Activated CD4-positive, CD25-positive, alpha-beta regulatory T cell treated with anti-CD3 and anti-CD28 coated beads, Interleukin-2, amount 50 U/mL, for 16 hours (primary cell): ENCODE measurements around the gene CACNA1C.

Experiments used
- DNase-seq: peaks from one replicate; pipeline ENCODE4 v3.0.0-alpha.2; 2020; ENCODE audit warnings: low read depth, low spot score

CACNA1C gene

GRCh38 chr12:2169489-2169888, 116.7 kb downstream of the CACNA1C start:
- DNase-seq: no peak

- DNase-seq: no peak
Measured at GRCh38 chr12:2169940-2170339, 117.2 kb downstream of the CACNA1C start.

GRCh38 chr12:2170376-2170775, 117.6 kb downstream of the CACNA1C start:
- no peak for DNase-seq

GRCh38 chr12:2171672-2172426, 119.1 kb downstream of the CACNA1C start:
- no peak for DNase-seq

- DNase-seq: no peak
Measured at GRCh38 chr12:2172491-2173214, 119.9 kb downstream of the CACNA1C start.

GRCh38 chr12:2173971-2174370, 121.2 kb downstream of the CACNA1C start:
- no peak for DNase-seq

- no peak for DNase-seq
Measured at GRCh38 chr12:2177003-2177402, 124.2 kb downstream of the CACNA1C start.

- no peak for DNase-seq
Measured at GRCh38 chr12:2177751-2178150, 125.0 kb downstream of the CACNA1C start.

GRCh38 chr12:2179058-2179457, 126.3 kb downstream of the CACNA1C start:
- no peak for DNase-seq

GRCh38 chr12:2179953-2180736, 127.4 kb downstream of the CACNA1C start:
- DNase-seq: no peak

GRCh38 chr12:2180737-2181082, 127.9 kb downstream of the CACNA1C start:
- DNase-seq: no peak

GRCh38 chr12:2183556-2184541, 131.1 kb downstream of the CACNA1C start:
- DNase-seq: no peak

GRCh38 chr12:2185751-2186341, 133.1 kb downstream of the CACNA1C start:
- no peak for DNase-seq

GRCh38 chr12:2187195-2187945, 134.6 kb downstream of the CACNA1C start:
- DNase-seq: no peak

GRCh38 chr12:2190085-2190484, 137.3 kb downstream of the CACNA1C start:
- DNase-seq: no peak

GRCh38 chr12:2190896-2191533, 138.2 kb downstream of the CACNA1C start:
- no peak for DNase-seq

- no peak for DNase-seq
Measured at GRCh38 chr12:2191534-2192153, 138.9 kb downstream of the CACNA1C start.

GRCh38 chr12:2192231-2192630, 139.4 kb downstream of the CACNA1C start:
- no peak for DNase-seq

GRCh38 chr12:2194060-2194459, 141.3 kb downstream of the CACNA1C start:
- no peak for DNase-seq
